Heart left ventricle (tissue), 16 donors: ENCODE data around the gene GOLGA3. TPM values are rescaled to one million over a fixed set of nuclear protein-coding genes. Genes with fewer than 3 reads are reported as not detected.

Source experiments
- ATAC-seq, 4 donors: fragments of 200-7000 bp; cut with Tn5 transposase; one replicate each; pipeline ENCODE4 v1.9.1; 2020 to 2022; ENCODE audit warnings: moderate library complexity in 4 of 4, mild to moderate bottlenecking in 3 of 4, moderate number of reproducible peaks in 1 of 4
- DNase-seq, 5 donors: peaks; one replicate each; pipeline ENCODE4 v3.0.0-alpha.2; 2020
- H3K27ac ChIP-seq, 12 donors: fragments of 200-600 bp; sonication (generic) in 4 of 12; one replicate each; pipeline versions ENCODE4 v1.5.0 to v1.8.0; 2016 to 2022; ENCODE audit warnings: mild to moderate bottlenecking in 2 of 12
- H3K27me3 ChIP-seq, 9 donors: fragments of 200-600 bp; sonication (generic) in 2 of 9; one replicate each; pipeline versions ENCODE4 v1.5.1 to v1.8.0; 2016 to 2022; ENCODE audit warnings: mild to moderate bottlenecking in 3 of 9
- H3K36me3 ChIP-seq, 9 donors: fragments of 200-600 bp; sonication (generic) in 2 of 9; one replicate each; pipeline versions ENCODE4 v1.5.0 to v1.8.0; 2018 to 2022; ENCODE audit warnings: mild to moderate bottlenecking in 2 of 9
- H3K4me1 ChIP-seq, 12 donors: fragments of 200-600 bp; sonication (generic) in 4 of 12; one replicate each; pipeline versions ENCODE4 v1.5.0 to v1.8.0; 2016 to 2022; ENCODE audit warnings: mild to moderate bottlenecking in 3 of 12
- H3K4me3 ChIP-seq, 12 donors: fragments of 200-600 bp; sonication (generic) in 4 of 12; one replicate each; pipeline versions ENCODE4 v1.5.0 to v1.8.0; 2017 to 2022; ENCODE audit warnings: mild to moderate bottlenecking in 9 of 12, moderate library complexity in 4 of 12
- H3K9me3 ChIP-seq, 12 donors: fragments of 200-600 bp; sonication (generic) in 4 of 12; one replicate each; pipeline versions ENCODE4 v1.5.0 to v1.8.0; 2016 to 2022; ENCODE audit warnings: mild to moderate bottlenecking in 1 of 12
- CTCF ChIP-seq, 12 donors: fragments of 200-600 bp; sonication (generic) in 4 of 12; IDR thresholded peaks; one replicate each; pipeline versions ENCODE4 v1.5.0 to v1.8.0; 2018 to 2022; ENCODE audit warnings: antibody characterized with exemption in 12 of 12, mild to moderate bottlenecking in 5 of 12
- POLR2A ChIP-seq, 2 donors: fragments of 450-650 bp; IDR thresholded peaks; one replicate each; pipeline ENCODE4 v1.6.1; 2017; ENCODE audit warnings: antibody characterized with exemption in 2 of 2, mild to moderate bottlenecking in 2 of 2, moderate library complexity in 2 of 2
- WGBS, 4 donors: extraction: QIAGEN DNeasy Blood & Tissue Kit in 2 of 4; methylation state at CpG; one replicate each; pipeline versions ENCODE4 v1.1.5 to v1.1.7; 2013 to 2018; 5-methylcytosine and 5-hydroxymethylcytosine counted together
- intact Hi-C, 10 donors: fragments of 100-400 bp; cut with DNase I; formaldehyde crosslinking; loops; one replicate each; pipeline versions ENCODE4 v1.11.1 to v1.14.2; 2022
- polyA plus RNA-seq, 2 donors: library from polyadenylated mRNA; stranded (reverse); fragments of 200-250 nt; gene quantifications; one replicate each; pipeline ENCODE4 v1.2.3, GENCODE V29; 2013
- total RNA-seq, 9 donors: library from RNA; depleted of rRNA in 2 of 9; stranded (reverse); fragments of >200 nt in 2 of 9; fragmentation: NEBNext Ultra II Directional in 3 of 9; extraction: Animal tissue kit (Norgen Biotek cat#: 25700) in 3 of 9; gene quantifications; one replicate each; pipeline versions ENCODE4 v1.1.0 to v1.2.4, GENCODE V29; 2016 to 2023
- donor health status: ischemic (EF 13 %, LVEDD 7.1; RV severe dilation, severe dysfunction).
- donor health status: healthy with polysubstance abuse.
- donor health status: DM: no; HTN: yes; CAD: no.
- donor health status: DM: no; HTN: no; CAD: no.
- donor health status: ischemic (EF 25% LVEDD 6.9; RV normal size, moderate dysfunction).
- donor health status: ischemic (EF 25% LVEDD 5.7; RV mildly dilated, moderate dysfunction).
- donor health status: healthy.
- donor health status: DM: yes; HTN: yes; CAD: no.
- donor health status: ischemic (EF 35%, LVEDD 5.7; RV mildly dilated, moderate dysfunction).
- donor health status: nonischemic (EF 11% LVEDD 7.7; RV severe dilation, severe dysfunction).
- donor health status: DM: yes; HTN: yes; CAD: no.
- donor health status: PGD.
- donor health status: ischemic (EF 29% LVEDD 5.4; RV normal size, mild dysfunction).
- donor health status: nonischemic (EF 23%, LVEDD 6.1; RV moderate dilation, normal function).

Gene GOLGA3
- total and polyA plus RNA-seq, 11 donors = 12.0 to 46.2 (median 34.3) TPM

- TF ChIP-seq POLR2A (IDR thresholded peaks at IDR 0.05) (no peak), CTCF (IDR thresholded peaks at IDR 0.05) (no peak)
- Histone ChIP-seq H3K4me1 (no peaks in the 10 kb centered on the region), H3K9me3 (no peaks in the 10 kb centered on the region), H3K27ac (no peak overlapping the region), H3K4me3 (no peak overlapping the region), H3K27me3 (no peaks in the 10 kb centered on the region), H3K36me3 (peaks cover 0 to 92% (median 81%) of the 10 kb centered on the region in 9 donors)
- intact Hi-C loops = no loop called here
- no peak for DNase-seq
- WGBS, 4 donors = 93 to 96% (median 94%) methylated on average over 10 of the region's 10 CpGs
- ATAC-seq = no peak
These were observed 45.1 kb upstream of the GOLGA3 start for GRCh38 chr12:132873724-132874123.

GRCh38 chr12:132872975-132873421 lies 44.3 kb upstream of the GOLGA3 start:
- DNase-seq (no peak), ATAC-seq (no peak)
- no peak overlapping the region for H3K4me3 ChIP-seq
- H3K27ac ChIP-seq = no peak overlapping the region
- TF ChIP-seq CTCF (IDR thresholded peaks at IDR 0.05) (no peak), POLR2A (IDR thresholded peaks at IDR 0.05) (no peak)
- H3K27me3 ChIP-seq = no peaks in the 10 kb centered on the region
- peaks cover 0 to 91% (median 83%) of the 10 kb centered on the region in 9 donors for H3K36me3 ChIP-seq
- intact Hi-C loops = no loop called here
- H3K9me3 ChIP-seq = no peaks in the 10 kb centered on the region
- H3K4me1 ChIP-seq = no peaks in the 10 kb centered on the region
- 85 to 90% (median 86%) methylated on average over 11 to 12 of the region's 12 CpGs for WGBS, 4 donors

- Histone ChIP-seq H3K27ac (no peak overlapping the region), H3K27me3 (no peaks in the 10 kb centered on the region), H3K9me3 (no peaks in the 10 kb centered on the region), H3K36me3 (peaks cover 0 to 91% (median 84%) of the 10 kb centered on the region in 9 donors), H3K4me3 (no peak overlapping the region), H3K4me1 (no peaks in the 10 kb centered on the region)
- 90 to 95% (median 94%) methylated on average over 21 of the region's 21 CpGs for WGBS, 4 donors
- DNase-seq = no peak
- intact Hi-C loops = no loop called here
- no peak for TF ChIP-seq CTCF (IDR thresholded peaks at IDR 0.05)
- TF ChIP-seq POLR2A (IDR thresholded peaks at IDR 0.05) = no peak
- no peak for ATAC-seq
These were observed 43.6 kb upstream of the GOLGA3 start for GRCh38 chr12:132872073-132872855.

- WGBS, 4 donors = 86 to 94% (median 89%) methylated on average over 13 to 14 of the region's 14 CpGs
- H3K27ac ChIP-seq = no peak overlapping the region
- DNase-seq = no peak
- H3K4me3 ChIP-seq = no peak overlapping the region
- H3K27me3 ChIP-seq = no peaks in the 10 kb centered on the region
- no peak for ATAC-seq
- intact Hi-C loops = no loop called here
- H3K9me3 ChIP-seq = peaks cover 0 to 7% (median 0%) of the 10 kb centered on the region in 12 donors
- peaks cover 0 to 91% (median 78%) of the 10 kb centered on the region in 9 donors for H3K36me3 ChIP-seq
- no peaks in the 10 kb centered on the region for H3K4me1 ChIP-seq
- TF ChIP-seq POLR2A (IDR thresholded peaks at IDR 0.05) (no peak), CTCF (IDR thresholded peaks at IDR 0.05) (no peak)
These were observed 40.9 kb upstream of the GOLGA3 start for GRCh38 chr12:132869551-132869950.
